SK-N-SH treated with all-trans-retinoic acid at 6 μM for 48 hours (cell line): ENCODE data around the gene RDH14.

Source experiments
- ARNTL ChIP-seq: fragments of 450-650 bp; formaldehyde crosslinking; IDR thresholded peaks from 2 replicates; pipeline ENCODE4 v1.5.0; 2020; ENCODE audit warnings: low read depth, mild to moderate bottlenecking, moderate library complexity, borderline replicate concordance
- CSRNP3 ChIP-seq: fragments of 250-450 bp; sonication (Bioruptor Pico); IDR thresholded peaks from 2 replicates; pipeline ENCODE4 v1.5.1; 2021; ENCODE audit warnings: mild to moderate bottlenecking, moderate library complexity
- PATZ1 ChIP-seq: fragments of 250-450 bp; sonication (Bioruptor Pico); IDR thresholded peaks from 2 replicates; pipeline ENCODE4 v1.8.0; 2020; ENCODE audit warnings: mild to moderate bottlenecking, moderate library complexity, borderline replicate concordance
- POU6F1 ChIP-seq: fragments of 250-450 bp; sonication (Bioruptor Pico); IDR thresholded peaks from 2 replicates; pipeline ENCODE4 v1.8.0; 2021; ENCODE audit warnings: low read depth, mild to moderate bottlenecking, moderate library complexity, borderline replicate concordance
- RARB ChIP-seq: fragments of 250-450 bp; sonication (Bioruptor Pico); IDR thresholded peaks from 2 replicates; pipeline ENCODE4 v1.8.0; 2021; ENCODE audit warnings: mild to moderate bottlenecking, moderate library complexity
- TOX ChIP-seq: fragments of 250-450 bp; sonication (Bioruptor Pico); IDR thresholded peaks from 2 replicates; pipeline ENCODE4 v1.8.0; 2021; ENCODE audit warnings: mild to moderate bottlenecking, moderate library complexity, borderline replicate concordance
- TSHZ2 ChIP-seq: fragments of 250-450 bp; sonication (Bioruptor Pico); IDR thresholded peaks from 2 replicates; pipeline ENCODE4 v1.5.0; 2020; ENCODE audit warnings: mild to moderate bottlenecking, moderate library complexity
- ZC3H10 ChIP-seq: fragments of 250-450 bp; sonication (Bioruptor Pico); IDR thresholded peaks from 2 replicates; pipeline ENCODE4 v1.5.1; 2021; ENCODE audit warnings: mild to moderate bottlenecking, moderate library complexity
- ZFP3 ChIP-seq: fragments of 250-450 bp; sonication (Bioruptor Pico); IDR thresholded peaks from 2 replicates; pipeline ENCODE4 v1.5.0; 2020; ENCODE audit warnings: mild to moderate bottlenecking, moderate library complexity
- ZNF565 ChIP-seq: fragments of 450-650 bp; formaldehyde crosslinking; conservative IDR thresholded peaks from 2 replicates; pipeline ENCODE4 v1.5.0; 2020; ENCODE audit warnings: low read depth, mild to moderate bottlenecking, moderate library complexity
- ZNF8 ChIP-seq: fragments of 450-650 bp; formaldehyde crosslinking; IDR thresholded peaks from 2 replicates; pipeline ENCODE4 v1.5.0; 2020; ENCODE audit warnings: mild to moderate bottlenecking, moderate library complexity

- TF ChIP-seq ZNF565 (CRISPR knock-in tag): no peak
- TF ChIP-seq TOX (CRISPR knock-in tag): no peak
- no peak for TF ChIP-seq POU6F1 (CRISPR knock-in tag)
- TF ChIP-seq PATZ1: no peak
- no peak for TF ChIP-seq CSRNP3 (CRISPR knock-in tag)
- no peak for TF ChIP-seq TSHZ2 (CRISPR knock-in tag)
- TF ChIP-seq RARB (CRISPR knock-in tag): no peak
- TF ChIP-seq ZNF8 (CRISPR knock-in tag): no peak
- no peak for TF ChIP-seq ZFP3
- no peak for TF ChIP-seq ZC3H10 (CRISPR knock-in tag)
- no peak for TF ChIP-seq ARNTL (CRISPR knock-in tag)
These were observed 2.0 kb downstream of the RDH14 start for GRCh38 chr2:18558458-18558857.
